Thoracic aorta (tissue), 2 donors: Measurements from ENCODE around the gene TWF1. TPM values are rescaled to one million over a fixed set of nuclear protein-coding genes. Genes with fewer than 3 reads are reported as not detected.

ENCODE experiments used
- ATAC-seq: fragments of 150-250 bp; one replicate; pipeline ENCODE4 v1.8.0; 2017; ENCODE audit warnings: low read depth; ENCODE audit not compliant: insufficient number of reproducible peaks, low FRiP score
- DNase-seq: peaks from one replicate; pipeline ENCODE4 v3.0.0-alpha.2; 2020; ENCODE audit warnings: low spot score
- H3K27ac ChIP-seq, 2 donors: fragments of 200-600 bp; sonication (generic); 1 replicate in 1 of 2; 2 replicates in 1 of 2; pipeline ENCODE4 v1.5.1; 2016; ENCODE audit warnings: mild to moderate bottlenecking in 2 of 2, moderate library complexity in 2 of 2
- H3K27me3 ChIP-seq: fragments of 200-600 bp; sonication (generic); replicated peaks from 2 replicates; pipeline ENCODE4 v1.6.0; 2016; ENCODE audit warnings: mild to moderate bottlenecking; ENCODE audit not compliant: insufficient read depth
- H3K36me3 ChIP-seq: fragments of 200-600 bp; sonication (generic); one replicate; pipeline ENCODE4 v1.5.1; 2016
- H3K4me1 ChIP-seq, 2 donors: fragments of 200-600 bp; sonication (generic); 1 replicate in 1 of 2; 2 replicates in 1 of 2; pipeline versions ENCODE4 v1.5.1 to v1.6.0; 2016; ENCODE audit warnings: low read depth in 2 of 2, mild to moderate bottlenecking in 1 of 2; ENCODE audit not compliant: control insufficient read depth in 1 of 2
- H3K4me3 ChIP-seq: fragments of 200-600 bp; sonication (generic); 2 replicates; pipeline ENCODE4 v1.5.1; 2016; ENCODE audit warnings: mild to moderate bottlenecking
- H3K9me3 ChIP-seq: fragments of 200-600 bp; sonication (generic); 2 replicates; pipeline ENCODE4 v1.5.1; 2016
- CTCF ChIP-seq: fragments of 200-600 bp; sonication (generic); IDR thresholded peaks from one replicate; pipeline ENCODE4 v1.5.1; 2019; ENCODE audit warnings: antibody characterized with exemption
- total RNA-seq, 2 donors: library from RNA; depleted of rRNA; stranded (reverse); fragments of >200 nt; gene quantifications; one replicate each; pipeline versions ENCODE4 v1.1.0 to v1.2.3, GENCODE V29; 2016

TWF1 gene
- total RNA-seq, 2 donors from 2014 or later: 70.8 to 108 TPM

- Histone ChIP-seq H3K27ac (no peak overlapping the region), H3K9me3 (no peaks in the 10 kb centered on the region), H3K4me3 (no peak overlapping the region), H3K4me1 (no peaks in the 10 kb centered on the region), H3K36me3 (peaks cover 11% of the 10 kb centered on the region), H3K27me3 (no peaks in the 10 kb centered on the region)
- DNase-seq (no peak), ATAC-seq (no peak)
- no peak for TF ChIP-seq CTCF
These were observed 19.0 kb downstream of the TWF1 start for GRCh38 chr12:43786899-43787693.

- ATAC-seq: no peak
- TF ChIP-seq CTCF: no peak
These were observed 29.6 kb downstream of the TWF1 start for GRCh38 chr12:43776498-43776897.

GRCh38 chr12:43766291-43766690 lies 39.8 kb downstream of the TWF1 start:
- DNase-seq (no peak), ATAC-seq (no peak)
- H3K27me3 ChIP-seq: no peaks in the 10 kb centered on the region
- H3K36me3 ChIP-seq: peaks cover 13% of the 10 kb centered on the region
- no peak overlapping the region for H3K27ac ChIP-seq
- H3K9me3 ChIP-seq: no peaks in the 10 kb centered on the region
- peaks cover 5 to 6% of the 10 kb centered on the region in 2 donors for H3K4me1 ChIP-seq
- no peak for TF ChIP-seq CTCF
- H3K4me3 ChIP-seq: no peak overlapping the region

More at GRCh38 chr12:43776498-43776897, 29.6 kb downstream of the TWF1 start:
- Histone ChIP-seq H3K27me3 (no peaks in the 10 kb centered on the region), H3K9me3 (no peaks in the 10 kb centered on the region), H3K4me1 (no peaks in the 10 kb centered on the region), H3K36me3 (peaks cover 12% of the 10 kb centered on the region), H3K4me3 (no peak overlapping the region), H3K27ac (no peak overlapping the region)
- DNase-seq: no peak

GRCh38 chr12:43764528-43764927 lies 41.6 kb downstream of the TWF1 start:
- H3K36me3 ChIP-seq: peaks cover 7% of the 10 kb centered on the region
- no peaks in the 10 kb centered on the region for H3K9me3 ChIP-seq
- H3K27me3 ChIP-seq: no peaks in the 10 kb centered on the region
- DNase-seq (no peak), ATAC-seq (no peak)
- no peak overlapping the region for H3K4me3 ChIP-seq
- TF ChIP-seq CTCF: no peak
- no peak overlapping the region for H3K27ac ChIP-seq
- peaks cover 20 to 24% of the 10 kb centered on the region in 2 donors for H3K4me1 ChIP-seq

GRCh38 chr12:43763769-43764168 lies 42.3 kb downstream of the TWF1 start:
- Histone ChIP-seq H3K27me3 (no peaks in the 10 kb centered on the region), H3K9me3 (no peaks in the 10 kb centered on the region), H3K4me1 (peaks cover 22 to 26% of the 10 kb centered on the region in 2 donors), H3K36me3 (peaks cover 5% of the 10 kb centered on the region), H3K27ac (no peak overlapping the region), H3K4me3 (no peak overlapping the region)
- no peak for TF ChIP-seq CTCF
- DNase-seq: no peak
- ATAC-seq: no peak
